Left ventricle myocardium inferior (tissue), 1 donor: ENCODE results near the gene RNF146. TPM values are rescaled to one million over a fixed set of nuclear protein-coding genes. Genes with fewer than 3 reads are reported as not detected.

Experiments
- DNase-seq: peaks from one replicate; pipeline ENCODE4 v3.0.0-alpha.2; 2020
- H3K27ac ChIP-seq: fragments of 200-600 bp; replicated peaks from 2 replicates; pipeline ENCODE4 v1.8.0; 2021
- H3K27me3 ChIP-seq: fragments of 200-600 bp; 2 replicates; pipeline ENCODE4 v1.8.0; 2021; ENCODE audit warnings: low read depth
- H3K36me3 ChIP-seq: fragments of 200-600 bp; 2 replicates; pipeline ENCODE4 v1.8.0; 2021
- H3K4me1 ChIP-seq: fragments of 200-600 bp; 2 replicates; pipeline ENCODE4 v1.8.0; 2021
- H3K4me3 ChIP-seq: fragments of 200-600 bp; 2 replicates; pipeline ENCODE4 v1.8.0; 2021; ENCODE audit warnings: mild to moderate bottlenecking, moderate library complexity
- H3K9me3 ChIP-seq: fragments of 200-600 bp; replicated peaks from 2 replicates; pipeline ENCODE4 v1.8.0; 2021
- intact Hi-C: fragments of 100-400 bp; cut with micrococcal nuclease; formaldehyde crosslinking; loops from one replicate; pipeline ENCODE4 v1.11.0; 2022
- total RNA-seq: library from RNA; stranded (reverse); fragmentation: NEBNext Ultra II Directional; extraction: Animal tissue kit (Norgen Biotek cat#: 25700); gene quantifications from one replicate; pipeline ENCODE4 v1.2.1, GENCODE V29; 2021
- TF ChIP-seq, protein P1 (sequence below): fragments of 200-600 bp; IDR thresholded peaks from 2 replicates; pipeline ENCODE4 v1.8.0; 2021; ENCODE audit warnings: antibody characterized with exemption, mild to moderate bottlenecking, borderline replicate concordance
- donor health status: DM: no; HTN: yes; CAD: no; lungs with severe emphysema.

The RNF146 gene
- total RNA-seq, 1 donor from 2014 or later: 48.7 TPM

DNA sequence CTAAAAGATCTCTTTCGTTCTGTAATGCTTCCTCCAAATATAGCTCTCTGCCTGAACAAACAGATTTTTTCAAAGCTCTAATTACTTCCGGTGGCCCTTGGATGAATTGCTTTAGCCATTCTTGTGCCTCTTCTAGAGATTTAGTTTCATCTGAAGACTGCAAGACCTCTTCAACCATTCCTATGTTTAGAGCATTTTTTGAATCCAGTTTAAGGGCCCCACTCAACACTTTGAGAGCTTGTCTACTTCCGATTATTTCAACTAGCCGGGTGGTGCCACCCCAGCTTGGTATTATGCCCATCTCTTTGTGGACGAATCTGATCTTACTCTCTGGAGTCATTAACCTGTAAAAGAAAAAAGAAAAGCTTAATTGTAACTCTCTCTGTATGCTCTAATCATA, 23.3 kb downstream of the RNF146 start:
- Histone ChIP-seq H3K4me1 (peaks cover 44% of the 10 kb centered on the region), H3K27ac (no peak overlapping the region), H3K27me3 (no peaks in the 10 kb centered on the region), H3K9me3 (no peaks in the 10 kb centered on the region), H3K36me3 (peaks cover 40% of the 10 kb centered on the region), H3K4me3 (no peak overlapping the region)
- no peak for DNase-seq
- intact Hi-C loops: no loop called here
- TF ChIP-seq, protein P1, sequence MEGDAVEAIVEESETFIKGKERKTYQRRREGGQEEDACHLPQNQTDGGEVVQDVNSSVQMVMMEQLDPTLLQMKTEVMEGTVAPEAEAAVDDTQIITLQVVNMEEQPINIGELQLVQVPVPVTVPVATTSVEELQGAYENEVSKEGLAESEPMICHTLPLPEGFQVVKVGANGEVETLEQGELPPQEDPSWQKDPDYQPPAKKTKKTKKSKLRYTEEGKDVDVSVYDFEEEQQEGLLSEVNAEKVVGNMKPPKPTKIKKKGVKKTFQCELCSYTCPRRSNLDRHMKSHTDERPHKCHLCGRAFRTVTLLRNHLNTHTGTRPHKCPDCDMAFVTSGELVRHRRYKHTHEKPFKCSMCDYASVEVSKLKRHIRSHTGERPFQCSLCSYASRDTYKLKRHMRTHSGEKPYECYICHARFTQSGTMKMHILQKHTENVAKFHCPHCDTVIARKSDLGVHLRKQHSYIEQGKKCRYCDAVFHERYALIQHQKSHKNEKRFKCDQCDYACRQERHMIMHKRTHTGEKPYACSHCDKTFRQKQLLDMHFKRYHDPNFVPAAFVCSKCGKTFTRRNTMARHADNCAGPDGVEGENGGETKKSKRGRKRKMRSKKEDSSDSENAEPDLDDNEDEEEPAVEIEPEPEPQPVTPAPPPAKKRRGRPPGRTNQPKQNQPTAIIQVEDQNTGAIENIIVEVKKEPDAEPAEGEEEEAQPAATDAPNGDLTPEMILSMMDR: no peak

DNA sequence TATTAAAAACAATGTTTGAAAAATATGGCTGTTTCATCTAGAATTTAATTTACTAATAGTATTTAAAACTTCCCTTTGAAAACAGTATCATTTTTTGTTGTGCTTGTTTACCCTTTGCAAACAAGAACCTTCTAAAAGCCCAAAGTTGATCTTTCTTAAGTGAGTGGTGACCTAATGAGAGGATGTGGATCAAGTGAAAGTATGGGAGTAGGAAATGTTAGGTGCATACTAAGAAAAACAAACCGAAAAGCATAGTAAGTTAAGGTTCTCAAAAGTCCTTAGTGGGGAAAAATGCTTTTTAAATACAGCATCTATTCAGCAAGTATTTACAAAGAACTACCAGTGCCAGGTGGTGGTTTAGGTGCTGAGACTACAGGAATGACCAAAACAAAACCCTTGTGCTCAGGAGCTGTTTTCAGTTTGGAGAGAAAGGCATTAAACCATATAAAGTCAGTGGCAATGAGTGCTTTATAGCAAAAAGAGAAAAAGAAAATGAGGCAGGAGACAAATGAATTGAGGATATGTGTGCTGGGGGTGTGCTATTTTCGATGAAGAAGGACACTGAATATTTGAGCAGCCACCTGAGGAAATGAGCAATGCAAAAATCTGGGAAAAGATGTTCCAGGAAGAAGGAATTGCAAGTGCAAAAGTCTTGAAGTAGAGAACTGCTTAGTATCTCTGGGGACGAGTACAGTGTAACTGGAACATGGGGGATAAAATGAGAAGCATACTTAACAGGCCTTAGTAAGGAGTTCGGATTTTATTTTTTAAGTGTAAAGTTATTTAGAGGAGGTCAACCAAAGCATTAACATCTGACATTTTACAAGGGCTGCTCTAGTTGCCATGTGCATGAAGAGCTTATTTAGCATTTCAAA, 24.0 kb downstream of the RNF146 start:
- TF ChIP-seq, protein P1: no peak
- intact Hi-C loops: no loop called here
- H3K4me1 ChIP-seq: peaks cover 44% of the 10 kb centered on the region
- no peak overlapping the region for H3K27ac ChIP-seq
- H3K27me3 ChIP-seq: no peaks in the 10 kb centered on the region
- H3K9me3 ChIP-seq: no peaks in the 10 kb centered on the region
- peaks cover 36% of the 10 kb centered on the region for H3K36me3 ChIP-seq
- H3K4me3 ChIP-seq: no peak overlapping the region
- no peak for DNase-seq

DNA sequence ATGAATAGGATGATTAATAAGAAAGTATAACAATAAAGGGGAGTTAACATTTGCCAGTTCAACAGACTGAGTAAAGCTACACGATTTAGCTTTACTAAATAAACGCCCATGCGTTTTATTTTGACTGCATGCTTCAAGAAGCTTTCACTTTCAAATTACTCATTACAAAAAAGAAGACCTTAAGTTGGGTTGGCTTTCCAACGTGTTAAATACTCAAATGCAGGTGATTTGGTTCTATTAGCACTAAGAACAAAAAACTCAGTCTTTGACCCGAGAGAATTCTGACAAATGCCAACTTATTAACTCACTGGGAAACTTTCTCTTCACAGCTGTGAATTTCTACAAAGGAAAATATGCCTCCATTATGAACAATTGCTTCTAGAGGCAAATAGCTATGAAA, 24.8 kb downstream of the RNF146 start:
- H3K4me3 ChIP-seq: no peak overlapping the region
- no peak for DNase-seq
- no peaks in the 10 kb centered on the region for H3K9me3 ChIP-seq
- intact Hi-C loops: no loop called here
- peaks cover 27% of the 10 kb centered on the region for H3K36me3 ChIP-seq
- no peak overlapping the region for H3K27ac ChIP-seq
- H3K4me1 ChIP-seq: peaks cover 44% of the 10 kb centered on the region
- TF ChIP-seq, protein P1: no peak
- no peaks in the 10 kb centered on the region for H3K27me3 ChIP-seq

DNA sequence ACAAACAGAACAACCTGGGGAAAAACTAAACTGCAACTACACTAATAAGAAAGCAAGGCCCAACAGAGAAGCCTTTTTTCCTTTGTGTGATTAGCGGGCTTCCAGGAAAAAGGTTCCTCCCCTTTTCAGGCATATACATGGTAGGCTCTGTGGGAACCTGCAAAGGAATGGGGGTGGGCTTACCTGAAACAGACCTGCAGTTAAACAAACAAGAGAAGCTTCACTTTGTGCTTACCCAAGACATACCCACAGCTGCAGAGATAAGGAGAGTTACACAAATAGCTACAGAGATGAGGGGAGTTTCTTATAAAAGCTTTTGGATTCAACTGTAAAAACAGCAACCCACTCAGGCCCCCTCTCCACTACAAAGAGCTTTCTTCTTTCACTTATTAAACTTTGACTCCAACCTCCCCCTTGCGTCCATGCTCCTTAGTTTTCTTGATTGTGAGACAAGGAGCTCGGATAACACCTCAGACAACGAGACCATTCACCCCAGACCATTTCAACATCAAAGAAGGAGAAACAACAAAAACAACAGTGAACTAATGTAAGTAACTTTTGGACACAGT, 30.9 kb downstream of the RNF146 start:
- DNase-seq: no peak
- Histone ChIP-seq H3K27me3 (no peaks in the 10 kb centered on the region), H3K4me3 (no peak overlapping the region), H3K9me3 (no peaks in the 10 kb centered on the region), H3K36me3 (no peaks in the 10 kb centered on the region), H3K27ac (no peak overlapping the region), H3K4me1 (peaks cover 26% of the 10 kb centered on the region)
- TF ChIP-seq, protein P1: no peak
- intact Hi-C loops: no loop called here

DNA sequence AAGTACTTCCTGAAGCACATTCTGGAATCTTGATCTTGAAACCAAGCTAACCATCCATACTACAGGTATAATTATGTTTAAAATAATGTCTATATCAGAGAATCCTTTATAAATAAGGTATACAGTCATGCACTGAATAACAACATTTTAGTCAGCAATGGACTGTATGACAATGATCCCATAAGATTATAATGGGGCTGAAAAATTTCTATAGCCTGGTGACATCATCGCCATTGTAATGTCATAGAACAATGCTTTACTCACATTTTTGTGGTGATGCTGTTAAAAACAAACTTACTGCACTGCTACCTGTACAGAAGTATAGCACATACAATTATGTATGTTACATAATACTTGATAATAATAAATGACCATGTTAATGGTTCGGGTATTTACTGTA, 31.8 kb downstream of the RNF146 start:
- intact Hi-C loops: no loop called here

More for the DNA sequence above, 31.8 kb downstream of the RNF146 start:
- Histone ChIP-seq H3K27me3 (no peaks in the 10 kb centered on the region), H3K9me3 (no peaks in the 10 kb centered on the region), H3K36me3 (no peaks in the 10 kb centered on the region), H3K27ac (no peak overlapping the region), H3K4me3 (no peak overlapping the region), H3K4me1 (peaks cover 33% of the 10 kb centered on the region)
- TF ChIP-seq, protein P1: no peak
- DNase-seq: no peak
